Thoracic aorta (tissue), 2 donors: ENCODE results near the gene ATF6B. TPM values are rescaled to one million over a fixed set of nuclear protein-coding genes. Genes with fewer than 3 reads are reported as not detected.

Source experiments
- ATAC-seq: fragments of 150-250 bp; one replicate; pipeline ENCODE4 v1.8.0; 2017; ENCODE audit warnings: low read depth; ENCODE audit not compliant: insufficient number of reproducible peaks, low FRiP score
- DNase-seq: peaks from one replicate; pipeline ENCODE4 v3.0.0-alpha.2; 2020; ENCODE audit warnings: low spot score
- H3K27ac ChIP-seq, 2 donors: fragments of 200-600 bp; sonication (generic); 1 replicate in 1 of 2; 2 replicates in 1 of 2; pipeline ENCODE4 v1.5.1; 2016; ENCODE audit warnings: mild to moderate bottlenecking in 2 of 2, moderate library complexity in 2 of 2
- H3K27me3 ChIP-seq: fragments of 200-600 bp; sonication (generic); replicated peaks from 2 replicates; pipeline ENCODE4 v1.6.0; 2016; ENCODE audit warnings: mild to moderate bottlenecking; ENCODE audit not compliant: insufficient read depth
- H3K36me3 ChIP-seq: fragments of 200-600 bp; sonication (generic); one replicate; pipeline ENCODE4 v1.5.1; 2016
- H3K4me1 ChIP-seq, 2 donors: fragments of 200-600 bp; sonication (generic); 1 replicate in 1 of 2; 2 replicates in 1 of 2; pipeline versions ENCODE4 v1.5.1 to v1.6.0; 2016; ENCODE audit warnings: low read depth in 2 of 2, mild to moderate bottlenecking in 1 of 2; ENCODE audit not compliant: control insufficient read depth in 1 of 2
- H3K4me3 ChIP-seq: fragments of 200-600 bp; sonication (generic); 2 replicates; pipeline ENCODE4 v1.5.1; 2016; ENCODE audit warnings: mild to moderate bottlenecking
- H3K9me3 ChIP-seq: fragments of 200-600 bp; sonication (generic); 2 replicates; pipeline ENCODE4 v1.5.1; 2016
- total RNA-seq, 2 donors: library from RNA; depleted of rRNA; stranded (reverse); fragments of >200 nt; gene quantifications; one replicate each; pipeline versions ENCODE4 v1.1.0 to v1.2.3, GENCODE V29; 2016
- TF ChIP-seq, protein P1 (sequence below): fragments of 200-600 bp; sonication (generic); IDR thresholded peaks from one replicate; pipeline ENCODE4 v1.5.1; 2019; ENCODE audit warnings: antibody characterized with exemption

Gene ATF6B
- total RNA-seq, 2 donors from 2014 or later: 38.2 to 60.9 TPM

DNA sequence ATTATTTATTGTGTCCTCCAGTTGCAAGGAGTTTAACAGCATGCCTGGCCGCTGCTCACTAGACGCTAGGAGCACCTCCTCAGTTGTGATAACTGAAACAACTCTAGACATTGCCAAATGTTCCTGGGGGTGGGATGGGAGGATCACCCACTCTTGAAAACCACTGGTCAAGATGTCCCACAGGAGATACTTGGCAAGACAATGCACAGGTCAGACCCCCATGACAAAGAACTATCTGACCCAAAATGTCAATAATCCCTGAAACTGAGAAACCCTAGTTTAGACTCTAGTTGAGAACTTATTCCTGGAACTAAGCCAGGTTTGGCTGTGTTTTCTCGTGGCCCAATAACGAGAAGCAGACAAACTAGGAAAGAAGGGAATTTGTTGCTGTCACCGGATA is 11.5 kb upstream of the ATF6B start:
- TF ChIP-seq, protein P1, sequence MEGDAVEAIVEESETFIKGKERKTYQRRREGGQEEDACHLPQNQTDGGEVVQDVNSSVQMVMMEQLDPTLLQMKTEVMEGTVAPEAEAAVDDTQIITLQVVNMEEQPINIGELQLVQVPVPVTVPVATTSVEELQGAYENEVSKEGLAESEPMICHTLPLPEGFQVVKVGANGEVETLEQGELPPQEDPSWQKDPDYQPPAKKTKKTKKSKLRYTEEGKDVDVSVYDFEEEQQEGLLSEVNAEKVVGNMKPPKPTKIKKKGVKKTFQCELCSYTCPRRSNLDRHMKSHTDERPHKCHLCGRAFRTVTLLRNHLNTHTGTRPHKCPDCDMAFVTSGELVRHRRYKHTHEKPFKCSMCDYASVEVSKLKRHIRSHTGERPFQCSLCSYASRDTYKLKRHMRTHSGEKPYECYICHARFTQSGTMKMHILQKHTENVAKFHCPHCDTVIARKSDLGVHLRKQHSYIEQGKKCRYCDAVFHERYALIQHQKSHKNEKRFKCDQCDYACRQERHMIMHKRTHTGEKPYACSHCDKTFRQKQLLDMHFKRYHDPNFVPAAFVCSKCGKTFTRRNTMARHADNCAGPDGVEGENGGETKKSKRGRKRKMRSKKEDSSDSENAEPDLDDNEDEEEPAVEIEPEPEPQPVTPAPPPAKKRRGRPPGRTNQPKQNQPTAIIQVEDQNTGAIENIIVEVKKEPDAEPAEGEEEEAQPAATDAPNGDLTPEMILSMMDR: no peak
- DNase-seq (no peak), ATAC-seq (no peak)
- Histone ChIP-seq H3K36me3 (no peaks in the 10 kb centered on the region), H3K9me3 (no peaks in the 10 kb centered on the region), H3K27ac (no peak overlapping the region), H3K4me1 (no peaks in the 10 kb centered on the region), H3K4me3 (no peak overlapping the region), H3K27me3 (no peaks in the 10 kb centered on the region)

GRCh38 chr6:32137454-32137853 is 9.4 kb upstream of the ATF6B start:
- H3K27ac ChIP-seq: no peak overlapping the region
- H3K4me1 ChIP-seq: no peaks in the 10 kb centered on the region
- no peaks in the 10 kb centered on the region for H3K27me3 ChIP-seq
- H3K4me3 ChIP-seq: no peak overlapping the region
- H3K9me3 ChIP-seq: no peaks in the 10 kb centered on the region
- TF ChIP-seq, protein P1: no peak
- ATAC-seq (no peak), DNase-seq (no peak)
- no peaks in the 10 kb centered on the region for H3K36me3 ChIP-seq

- ATAC-seq (no peak), DNase-seq (no peak)
- Histone ChIP-seq H3K27me3 (no peaks in the 10 kb centered on the region), H3K4me1 (peaks cover 8 to 9% of the 10 kb centered on the region in 2 donors), H3K27ac (no peak overlapping the region), H3K36me3 (no peaks in the 10 kb centered on the region), H3K4me3 (no peak overlapping the region), H3K9me3 (no peaks in the 10 kb centered on the region)
- TF ChIP-seq, protein P1: no peak
These were observed 5.7 kb upstream of the ATF6B start for GRCh38 chr6:32133786-32134185.

DNA sequence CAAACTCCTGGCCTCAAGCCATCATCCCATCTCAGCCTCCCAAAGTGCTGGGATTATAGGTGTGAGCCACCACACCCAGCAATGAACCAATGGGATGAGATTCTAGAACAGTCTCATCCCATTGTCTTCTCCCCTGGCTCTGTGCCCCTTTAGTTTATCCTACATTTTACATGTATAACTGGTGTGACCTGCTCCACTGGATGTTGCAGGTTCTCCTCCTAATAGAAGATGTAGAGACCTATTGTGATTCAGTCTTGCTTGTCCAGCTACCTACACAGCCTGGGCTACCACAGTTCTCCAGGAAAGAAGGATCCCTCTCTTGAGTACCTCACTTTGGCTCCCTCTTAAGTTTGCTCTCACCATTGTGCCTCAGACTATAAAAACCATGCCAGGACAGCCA is 4.1 kb upstream of the ATF6B start:
- ATAC-seq (no peak), DNase-seq (no peak)
- H3K4me1 ChIP-seq: peaks cover 15 to 18% of the 10 kb centered on the region in 2 donors
- TF ChIP-seq, protein P1: no peak
- H3K27ac ChIP-seq: no peak overlapping the region
- H3K4me3 ChIP-seq: no peak overlapping the region
- H3K27me3 ChIP-seq: no peaks in the 10 kb centered on the region
- H3K9me3 ChIP-seq: no peaks in the 10 kb centered on the region
- H3K36me3 ChIP-seq: no peaks in the 10 kb centered on the region

- H3K27me3 ChIP-seq: no peaks in the 10 kb centered on the region
- H3K9me3 ChIP-seq: no peaks in the 10 kb centered on the region
- H3K4me1 ChIP-seq: peaks cover 19 to 24% of the 10 kb centered on the region in 2 donors
- H3K27ac ChIP-seq: no peak overlapping the region
- H3K4me3 ChIP-seq: no peak overlapping the region
- TF ChIP-seq, protein P1: no peak
- no peak for ATAC-seq
- H3K36me3 ChIP-seq: no peaks in the 10 kb centered on the region
- DNase-seq: no peak
These were observed 3.4 kb upstream of the ATF6B start for GRCh38 chr6:32131439-32131948.
